Ishikawa (cell line): ENCODE measurements around the gene GRID1.

ENCODE experiments used
- EP300 ChIP-seq: IDR thresholded peaks from 2 replicates; pipeline ENCODE4 v1.6.1; 2012; ENCODE audit warnings: borderline replicate concordance
- TEAD4 ChIP-seq: IDR thresholded peaks from 2 replicates; pipeline ENCODE4 v1.6.1; 2012
- YY1 ChIP-seq: IDR thresholded peaks from 2 replicates; pipeline ENCODE4 v1.6.1; 2012; ENCODE audit warnings: low read depth
- ZBTB7A ChIP-seq: IDR thresholded peaks from 2 replicates; pipeline ENCODE4 v1.6.1; 2012; ENCODE audit warnings: low read depth
- TF ChIP-seq, protein P1 (sequence below): IDR thresholded peaks from 2 replicates; pipeline ENCODE4 v1.6.1; 2012

DNA sequence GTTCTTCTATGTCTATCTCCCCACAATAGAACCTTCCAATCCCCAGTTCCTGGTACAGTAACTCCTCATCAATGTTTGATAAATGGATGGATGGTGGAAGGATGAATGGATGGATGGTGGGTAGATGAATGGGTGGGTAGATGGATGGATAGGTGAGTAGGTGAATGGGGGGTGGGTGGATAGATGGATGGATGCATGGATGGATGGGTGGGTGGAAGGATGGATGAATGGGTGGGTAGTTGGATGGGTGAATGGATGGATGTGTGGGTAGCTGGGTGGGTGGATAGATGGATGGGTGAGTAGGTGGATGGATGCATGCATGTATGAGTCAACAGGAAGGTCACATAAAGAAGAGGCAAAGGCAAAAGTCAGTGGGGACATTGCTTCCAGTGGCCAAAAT, 116.8 kb downstream of the GRID1 start:
- TF ChIP-seq, protein P1, sequence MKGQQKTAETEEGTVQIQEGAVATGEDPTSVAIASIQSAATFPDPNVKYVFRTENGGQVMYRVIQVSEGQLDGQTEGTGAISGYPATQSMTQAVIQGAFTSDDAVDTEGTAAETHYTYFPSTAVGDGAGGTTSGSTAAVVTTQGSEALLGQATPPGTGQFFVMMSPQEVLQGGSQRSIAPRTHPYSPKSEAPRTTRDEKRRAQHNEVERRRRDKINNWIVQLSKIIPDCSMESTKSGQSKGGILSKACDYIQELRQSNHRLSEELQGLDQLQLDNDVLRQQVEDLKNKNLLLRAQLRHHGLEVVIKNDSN = no peak
- TF ChIP-seq EP300 (no peak), YY1 (no peak), ZBTB7A (no peak), TEAD4 (no peak)
